GM08714 (cell line): ENCODE data around the gene ARPC5L.

ENCODE experiments used
- H3K4me3 ChIP-seq: fragments of 200-500 bp; sonication (Bioruptor generic); 2 replicates; pipeline ENCODE4 v1.5.1; 2014; ENCODE audit warnings: mild to moderate bottlenecking, low read length, inconsistent platforms
- ZNF274 ChIP-seq: IDR thresholded peaks from 2 replicates; pipeline ENCODE4 v1.6.1; 2012; ENCODE audit warnings: mild to moderate bottlenecking, low read depth, low read length

The ARPC5L gene

GRCh38 chr9:124885551-124885950 is 23.6 kb downstream of the ARPC5L start:
- TF ChIP-seq ZNF274 = no peak

GRCh38 chr9:124886461-124886860 is 24.5 kb downstream of the ARPC5L start:
- no peak for TF ChIP-seq ZNF274

More at GRCh38 chr9:124885551-124885950, 23.6 kb downstream of the ARPC5L start:
- no peak overlapping the region for H3K4me3 ChIP-seq

DNA sequence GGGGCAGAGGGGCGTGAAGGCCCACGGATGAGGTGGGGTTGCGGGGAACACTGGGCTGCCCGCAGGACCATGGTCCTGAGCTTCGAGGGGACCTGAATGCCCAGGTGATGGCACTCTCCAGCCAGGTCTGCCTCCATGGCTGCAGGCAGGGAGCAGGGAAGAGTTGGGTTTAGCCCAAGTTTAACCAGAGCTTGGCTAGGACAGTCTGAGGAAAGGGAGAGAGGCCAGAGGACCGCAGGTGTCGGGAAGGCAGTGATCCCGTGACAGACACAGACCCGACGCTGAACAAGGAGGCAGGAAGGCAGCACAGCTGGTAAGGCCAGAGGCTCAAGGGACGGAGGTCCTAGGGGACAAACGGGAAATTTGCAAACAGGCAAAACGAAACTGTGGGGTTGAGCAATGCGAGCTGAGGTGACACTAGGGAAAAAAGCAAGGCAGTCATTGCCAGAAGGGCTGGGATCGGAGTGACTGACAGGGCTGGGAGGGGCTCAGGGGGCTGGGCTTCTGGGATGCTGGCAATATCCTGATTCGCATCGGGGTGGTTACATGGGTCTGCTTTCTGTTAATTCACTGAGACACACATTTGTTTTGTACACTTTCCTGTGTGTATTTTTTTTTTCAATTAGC is 25.0 kb downstream of the ARPC5L start:
- TF ChIP-seq ZNF274 = no peak
- H3K4me3 ChIP-seq = no peak overlapping the region

More at GRCh38 chr9:124886461-124886860, 24.5 kb downstream of the ARPC5L start:
- no peak overlapping the region for H3K4me3 ChIP-seq

DNA sequence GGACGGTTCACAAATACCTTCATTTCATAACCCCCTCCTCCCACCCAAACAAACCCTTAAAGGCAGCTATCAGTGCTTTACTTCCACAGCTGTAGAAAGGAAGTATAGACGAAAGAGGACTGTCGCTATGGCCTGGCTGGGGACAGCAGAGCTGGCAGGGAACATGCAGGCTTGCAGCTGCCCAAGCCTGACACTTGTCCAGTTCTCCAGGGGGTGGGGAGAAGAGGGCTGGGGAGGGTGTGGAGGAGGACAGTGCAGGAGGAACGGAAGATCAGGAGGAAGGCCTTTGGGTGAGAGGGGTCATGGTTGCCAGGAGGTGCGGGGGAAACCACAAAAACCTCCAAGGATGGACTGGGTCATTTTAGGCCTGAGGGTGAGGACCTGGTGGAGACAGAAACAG is 25.9 kb downstream of the ARPC5L start:
- no peak overlapping the region for H3K4me3 ChIP-seq
- no peak for TF ChIP-seq ZNF274

- no peak overlapping the region for H3K4me3 ChIP-seq
These were observed 27.1 kb downstream of the ARPC5L start for GRCh38 chr9:124889006-124889405.

DNA sequence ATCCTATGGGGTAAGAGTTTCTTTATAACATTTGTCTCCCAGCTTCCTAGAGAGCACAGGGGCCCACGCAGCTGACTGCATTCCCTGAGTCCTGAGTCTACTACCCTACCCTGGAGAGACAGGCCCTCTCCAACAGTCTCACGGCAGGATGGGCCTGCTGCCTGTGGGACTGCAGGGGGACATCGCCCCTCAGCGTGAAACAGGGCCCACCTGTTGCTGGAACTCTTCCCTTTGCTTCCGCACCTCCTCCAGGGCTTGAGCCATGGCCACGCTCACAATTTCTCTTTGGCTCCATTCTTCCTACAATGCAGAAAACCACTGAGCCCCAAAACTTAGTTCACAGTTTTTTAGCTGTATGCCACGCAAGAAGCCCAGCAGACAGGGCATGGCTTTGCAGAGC is 28.2 kb downstream of the ARPC5L start:
- TF ChIP-seq ZNF274 = no peak

More at GRCh38 chr9:124889006-124889405, 27.1 kb downstream of the ARPC5L start:
- no peak for TF ChIP-seq ZNF274

DNA sequence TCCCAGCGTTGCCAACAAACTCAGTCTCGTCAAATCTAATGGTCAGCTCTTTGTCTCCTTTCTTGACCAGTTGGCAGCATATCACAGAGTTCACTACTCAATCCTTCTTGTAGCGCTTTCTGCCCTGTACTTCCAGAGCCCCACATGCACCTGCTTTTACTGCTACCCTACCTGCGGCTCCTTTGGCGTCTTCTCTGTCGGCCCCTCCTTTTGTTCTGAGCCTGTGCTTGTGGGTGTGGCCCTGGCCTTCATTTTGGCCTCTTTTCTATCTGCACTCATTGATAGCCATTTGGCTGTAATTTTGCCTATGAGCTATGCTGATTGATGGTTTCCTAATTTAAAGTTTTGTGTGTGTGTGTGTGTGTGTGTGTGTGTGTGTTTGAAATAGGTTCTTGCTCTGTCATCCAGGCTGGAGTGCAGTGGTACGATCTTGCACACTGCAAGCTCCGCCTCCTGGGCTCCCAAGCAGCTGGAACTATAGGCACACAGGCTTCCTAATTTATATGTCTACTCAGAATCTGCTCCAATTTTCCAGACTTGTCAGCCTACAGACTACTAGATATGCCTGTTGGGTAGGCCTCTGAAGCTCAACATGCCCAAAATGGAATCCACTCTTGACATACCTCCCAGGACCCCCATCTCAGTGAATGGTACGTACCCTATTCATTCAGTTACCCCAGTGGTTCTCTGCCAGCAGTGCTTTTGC is 32.3 kb downstream of the ARPC5L start:
- H3K4me3 ChIP-seq = no peak overlapping the region
- no peak for TF ChIP-seq ZNF274

More for the DNA sequence above, 28.2 kb downstream of the ARPC5L start:
- H3K4me3 ChIP-seq = no peak overlapping the region

DNA sequence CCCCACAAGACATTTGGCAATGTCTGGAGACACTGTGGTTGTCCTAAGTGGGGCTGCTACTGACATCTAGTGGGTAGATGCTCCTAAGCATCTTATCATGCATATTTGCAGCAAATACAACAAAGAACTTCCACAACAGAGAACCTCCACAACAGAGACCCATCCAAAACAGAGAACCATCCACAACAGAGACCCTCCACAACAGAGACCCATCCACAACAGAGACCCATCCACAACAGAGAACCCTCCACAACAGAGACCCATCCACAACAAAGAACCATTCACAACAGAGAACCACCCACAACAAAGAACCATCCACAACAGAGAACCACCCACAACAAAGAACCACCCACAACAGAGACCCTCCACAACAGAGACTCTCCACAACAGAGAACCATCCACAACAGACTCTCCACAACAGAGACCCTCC is 32.8 kb downstream of the ARPC5L start:
- TF ChIP-seq ZNF274 = no peak
- H3K4me3 ChIP-seq = no peak overlapping the region

GRCh38 chr9:124897570-124898460 is 35.9 kb downstream of the ARPC5L start:
- H3K4me3 ChIP-seq = no peak overlapping the region
- TF ChIP-seq ZNF274 = no peak

DNA sequence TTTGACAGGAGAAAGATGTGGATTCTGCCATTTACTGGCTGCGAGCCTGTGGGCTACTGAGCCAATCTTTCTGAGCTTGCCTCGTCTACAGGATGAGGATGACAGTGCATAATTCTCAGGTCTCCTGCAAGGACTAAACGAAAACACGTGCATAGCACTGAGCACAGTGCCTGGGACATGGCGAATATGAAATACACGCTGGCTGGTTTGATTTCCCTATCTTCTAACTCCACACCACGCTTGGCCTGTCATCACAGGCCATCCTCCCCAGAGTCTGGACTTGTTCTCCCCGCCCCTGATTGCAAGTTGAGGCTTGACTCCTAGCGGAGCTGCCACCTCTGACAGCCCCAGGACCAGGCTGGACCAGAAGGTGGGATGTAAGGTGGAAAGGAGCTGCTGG is 37.9 kb downstream of the ARPC5L start:
- H3K4me3 ChIP-seq = no peak overlapping the region
- no peak for TF ChIP-seq ZNF274

- no peak overlapping the region for H3K4me3 ChIP-seq
- no peak for TF ChIP-seq ZNF274
These were observed 45.0 kb downstream of the ARPC5L start for GRCh38 chr9:124906966-124907365.

- no peak for TF ChIP-seq ZNF274
- H3K4me3 ChIP-seq = no peak overlapping the region
These were observed 46.2 kb downstream of the ARPC5L start for GRCh38 chr9:124908098-124908497.

DNA sequence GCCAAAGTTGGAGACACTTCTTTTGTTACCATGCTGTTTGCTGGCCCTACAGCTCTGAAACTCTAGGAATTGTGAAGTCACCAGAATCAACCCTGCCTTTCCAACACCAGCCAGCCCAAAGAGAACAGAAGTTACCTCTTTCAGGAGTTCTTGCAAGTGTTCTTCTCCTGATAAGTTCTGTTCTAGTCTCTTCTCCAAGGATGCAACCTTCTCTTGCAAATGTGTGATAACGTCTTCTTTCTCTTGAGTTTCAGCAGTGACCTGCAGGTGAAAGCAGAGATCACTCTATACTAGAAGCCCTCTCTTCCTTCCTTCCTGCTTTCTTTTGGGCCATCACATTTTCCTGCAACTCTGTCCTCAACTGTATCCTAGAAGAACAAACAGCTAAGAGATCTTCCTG is 49.8 kb downstream of the ARPC5L start:
- no peak overlapping the region for H3K4me3 ChIP-seq
- TF ChIP-seq ZNF274 = no peak

- no peak for TF ChIP-seq ZNF274
- no peak overlapping the region for H3K4me3 ChIP-seq
These were observed 51.4 kb downstream of the ARPC5L start for GRCh38 chr9:124913378-124913777.
